Neural cell (in vitro differentiated cells): ENCODE measurements around the gene LFNG. TPM values are rescaled to one million over a fixed set of nuclear protein-coding genes. Genes with fewer than 3 reads are reported as not detected.
A peak's percentile ranks its signal among the peaks of the same experiment; 100 is the strongest.

Experiments
- H2AFZ ChIP-seq: fragments of 200-600, 300-800 bp; sonication (generic), shearing (Covaris generic); 2 replicates; pipeline ENCODE4 v1.6.0; 2014; ENCODE audit warnings: low read depth, mild to moderate bottlenecking, antibody characterized with exemption, low read length, moderate library complexity
- H3F3A ChIP-seq: fragments of 200-600 bp; shearing (Covaris generic); 2 replicates; pipeline ENCODE4 v1.6.1; 2016; ENCODE audit warnings: mild to moderate bottlenecking, moderate library complexity, mixed read lengths, antibody characterized with exemption, low read length; ENCODE audit not compliant: insufficient read depth, poor library complexity, severe bottlenecking
- H3K27ac ChIP-seq: fragments of 200-600, 300-800 bp; sonication (generic), shearing (Covaris generic); 2 replicates; pipeline ENCODE4 v1.5.1; 2014; ENCODE audit warnings: mild to moderate bottlenecking, low read length, moderate library complexity
- H3K27me3 ChIP-seq: fragments of 300-800, 200-600 bp; sonication (generic), shearing (Covaris generic); 2 replicates; pipeline ENCODE4 v1.6.0; 2014; ENCODE audit warnings: mild to moderate bottlenecking, low read depth, low read length, moderate library complexity; ENCODE audit not compliant: insufficient read depth
- H3K36me3 ChIP-seq: fragments of 300-800, 200-600 bp; sonication (generic), shearing (Covaris generic); 2 replicates; pipeline ENCODE4 v1.5.1; 2014; ENCODE audit warnings: mild to moderate bottlenecking, antibody characterized with exemption, low read length, moderate library complexity; ENCODE audit not compliant: insufficient read depth
- H3K4me2 ChIP-seq: fragments of 300-800, 200-600 bp; sonication (generic), shearing (Covaris generic); 2 replicates; pipeline ENCODE4 v1.6.0; 2014; ENCODE audit warnings: mild to moderate bottlenecking, low read length
- H3K4me3 ChIP-seq: fragments of 300-800, 200-600 bp; sonication (generic), shearing (Covaris generic); 2 replicates; pipeline ENCODE4 v1.5.1; 2014; ENCODE audit warnings: mild to moderate bottlenecking, low read length, moderate library complexity
- H3K79me2 ChIP-seq: fragments of 200-600 bp; shearing (Covaris generic); replicated peaks from 2 replicates; pipeline ENCODE4 v1.6.0; 2014; ENCODE audit warnings: mild to moderate bottlenecking, low read length, moderate library complexity; ENCODE audit not compliant: insufficient read depth
- H3K9ac ChIP-seq: fragments of 300-800, 200-600 bp; sonication (generic), shearing (Covaris generic); 2 replicates; pipeline ENCODE4 v1.6.1; 2016; ENCODE audit warnings: mild to moderate bottlenecking, low read length, mixed read lengths
- H3K9me2 ChIP-seq: fragments of 200-600 bp; shearing (Covaris generic); 2 replicates; pipeline ENCODE4 v1.6.1; 2016; ENCODE audit warnings: mild to moderate bottlenecking, low read length, mixed read lengths; ENCODE audit not compliant: insufficient read depth
- H3K9me3 ChIP-seq: fragments of 200-600, 300-800 bp; sonication (generic), shearing (Covaris generic); 2 replicates; pipeline ENCODE4 v1.6.1; 2016; ENCODE audit warnings: mild to moderate bottlenecking, mixed run types, low read length, moderate library complexity, mixed read lengths
- H4K20me1 ChIP-seq: fragments of 200-600 bp; shearing (Covaris generic); 2 replicates; pipeline ENCODE4 v1.6.1; 2016; ENCODE audit warnings: mild to moderate bottlenecking, mixed run types; ENCODE audit not compliant: insufficient read depth
- EZH2 ChIP-seq: fragments of 200-600, 300-800 bp; shearing (Covaris generic), sonication (generic); IDR thresholded peaks from 2 replicates; pipeline ENCODE4 v1.6.1; 2014; ENCODE audit warnings: antibody characterized with exemption, low read length, borderline replicate concordance, mild to moderate bottlenecking; ENCODE audit not compliant: insufficient read depth, poor library complexity, severe bottlenecking
- MXI1 ChIP-seq: fragments of 450-650 bp; conservative IDR thresholded peaks from 2 replicates; pipeline ENCODE4 v1.6.1; 2014; ENCODE audit warnings: antibody characterized with exemption, mild to moderate bottlenecking; ENCODE audit not compliant: poor library complexity, severe bottlenecking
- POLR2AphosphoS5 ChIP-seq: IDR thresholded peaks from 2 replicates; pipeline ENCODE4 v1.6.1; 2012
- RAD21 ChIP-seq: fragments of 450-650 bp; conservative IDR thresholded peaks from 2 replicates; pipeline ENCODE4 v1.6.1; 2014; ENCODE audit warnings: antibody characterized with exemption, mild to moderate bottlenecking, moderate library complexity
- SMC3 ChIP-seq: fragments of 450-650 bp; conservative IDR thresholded peaks from 2 replicates; pipeline ENCODE4 v1.6.1; 2014; ENCODE audit warnings: antibody characterized with exemption, mild to moderate bottlenecking, moderate library complexity; ENCODE audit not compliant: poor library complexity
- TAF1 ChIP-seq: IDR thresholded peaks from 2 replicates; pipeline ENCODE4 v1.6.1; 2012; ENCODE audit warnings: low read depth
- polyA plus RNA-seq: library from polyadenylated mRNA; depleted of rRNA; stranded (reverse); fragments of >200 nt; gene quantifications from 2 replicates; pipeline ENCODE4 v1.2.3, GENCODE V29; 2014
- TF ChIP-seq, protein P1 (sequence below): fragments of 450-650 bp; IDR thresholded peaks from 2 replicates; pipeline ENCODE4 v1.5.1; 2014; ENCODE audit warnings: antibody characterized with exemption, mild to moderate bottlenecking, moderate library complexity; ENCODE audit not compliant: poor library complexity, severe bottlenecking
- TF ChIP-seq, protein P2 (sequence below): IDR thresholded peaks from 2 replicates; pipeline ENCODE4 v1.6.1; 2012; ENCODE audit warnings: borderline replicate concordance

The LFNG gene
- polyA plus RNA-seq, 1 donor from 2014 or later, result 0.30 TPM

DNA sequence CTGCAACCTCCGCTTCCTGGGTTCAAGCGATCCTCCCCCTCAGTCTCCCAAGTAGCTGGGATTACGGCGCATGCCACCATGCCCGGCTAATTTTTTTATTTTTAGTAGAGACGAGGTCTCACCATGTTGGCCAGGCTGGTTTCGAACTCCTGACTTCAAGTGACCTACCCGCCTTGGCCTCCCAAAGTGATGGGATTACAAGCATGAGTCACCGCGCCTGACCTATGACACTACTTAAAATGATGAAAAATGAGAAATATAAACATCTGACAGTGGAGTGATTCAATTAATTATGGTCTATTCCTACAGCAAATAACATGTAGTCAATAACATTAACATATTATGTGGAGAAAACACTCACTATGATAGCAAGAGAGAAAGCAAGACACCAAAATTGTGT is 33.5 kb downstream of the LFNG start:
- Histone ChIP-seq H3K27ac (no peak overlapping the region), H2AFZ (no peak overlapping the region), H3K4me3 (no peak overlapping the region), H4K20me1 (no peaks in the 10 kb centered on the region), H3K9me2 (no peaks in the 10 kb centered on the region), H3F3A (no peaks in the 10 kb centered on the region), H3K4me2 (no peak overlapping the region), H3K9ac (no peak overlapping the region), H3K9me3 (no peaks in the 10 kb centered on the region), H3K27me3 (no peaks in the 10 kb centered on the region), H3K79me2 (no peaks in the 10 kb centered on the region), H3K36me3 (no peaks in the 10 kb centered on the region)
- no peak for TF ChIP-seq TAF1
- TF ChIP-seq MXI1, result no peak
- TF ChIP-seq, protein P1, sequence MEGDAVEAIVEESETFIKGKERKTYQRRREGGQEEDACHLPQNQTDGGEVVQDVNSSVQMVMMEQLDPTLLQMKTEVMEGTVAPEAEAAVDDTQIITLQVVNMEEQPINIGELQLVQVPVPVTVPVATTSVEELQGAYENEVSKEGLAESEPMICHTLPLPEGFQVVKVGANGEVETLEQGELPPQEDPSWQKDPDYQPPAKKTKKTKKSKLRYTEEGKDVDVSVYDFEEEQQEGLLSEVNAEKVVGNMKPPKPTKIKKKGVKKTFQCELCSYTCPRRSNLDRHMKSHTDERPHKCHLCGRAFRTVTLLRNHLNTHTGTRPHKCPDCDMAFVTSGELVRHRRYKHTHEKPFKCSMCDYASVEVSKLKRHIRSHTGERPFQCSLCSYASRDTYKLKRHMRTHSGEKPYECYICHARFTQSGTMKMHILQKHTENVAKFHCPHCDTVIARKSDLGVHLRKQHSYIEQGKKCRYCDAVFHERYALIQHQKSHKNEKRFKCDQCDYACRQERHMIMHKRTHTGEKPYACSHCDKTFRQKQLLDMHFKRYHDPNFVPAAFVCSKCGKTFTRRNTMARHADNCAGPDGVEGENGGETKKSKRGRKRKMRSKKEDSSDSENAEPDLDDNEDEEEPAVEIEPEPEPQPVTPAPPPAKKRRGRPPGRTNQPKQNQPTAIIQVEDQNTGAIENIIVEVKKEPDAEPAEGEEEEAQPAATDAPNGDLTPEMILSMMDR, result no peak
- TF ChIP-seq EZH2, result no peak
- TF ChIP-seq, protein P2, sequence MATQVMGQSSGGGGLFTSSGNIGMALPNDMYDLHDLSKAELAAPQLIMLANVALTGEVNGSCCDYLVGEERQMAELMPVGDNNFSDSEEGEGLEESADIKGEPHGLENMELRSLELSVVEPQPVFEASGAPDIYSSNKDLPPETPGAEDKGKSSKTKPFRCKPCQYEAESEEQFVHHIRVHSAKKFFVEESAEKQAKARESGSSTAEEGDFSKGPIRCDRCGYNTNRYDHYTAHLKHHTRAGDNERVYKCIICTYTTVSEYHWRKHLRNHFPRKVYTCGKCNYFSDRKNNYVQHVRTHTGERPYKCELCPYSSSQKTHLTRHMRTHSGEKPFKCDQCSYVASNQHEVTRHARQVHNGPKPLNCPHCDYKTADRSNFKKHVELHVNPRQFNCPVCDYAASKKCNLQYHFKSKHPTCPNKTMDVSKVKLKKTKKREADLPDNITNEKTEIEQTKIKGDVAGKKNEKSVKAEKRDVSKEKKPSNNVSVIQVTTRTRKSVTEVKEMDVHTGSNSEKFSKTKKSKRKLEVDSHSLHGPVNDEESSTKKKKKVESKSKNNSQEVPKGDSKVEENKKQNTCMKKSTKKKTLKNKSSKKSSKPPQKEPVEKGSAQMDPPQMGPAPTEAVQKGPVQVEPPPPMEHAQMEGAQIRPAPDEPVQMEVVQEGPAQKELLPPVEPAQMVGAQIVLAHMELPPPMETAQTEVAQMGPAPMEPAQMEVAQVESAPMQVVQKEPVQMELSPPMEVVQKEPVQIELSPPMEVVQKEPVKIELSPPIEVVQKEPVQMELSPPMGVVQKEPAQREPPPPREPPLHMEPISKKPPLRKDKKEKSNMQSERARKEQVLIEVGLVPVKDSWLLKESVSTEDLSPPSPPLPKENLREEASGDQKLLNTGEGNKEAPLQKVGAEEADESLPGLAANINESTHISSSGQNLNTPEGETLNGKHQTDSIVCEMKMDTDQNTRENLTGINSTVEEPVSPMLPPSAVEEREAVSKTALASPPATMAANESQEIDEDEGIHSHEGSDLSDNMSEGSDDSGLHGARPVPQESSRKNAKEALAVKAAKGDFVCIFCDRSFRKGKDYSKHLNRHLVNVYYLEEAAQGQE, result no peak
- TF ChIP-seq RAD21, result no peak
- no peak for TF ChIP-seq POLR2AphosphoS5

DNA sequence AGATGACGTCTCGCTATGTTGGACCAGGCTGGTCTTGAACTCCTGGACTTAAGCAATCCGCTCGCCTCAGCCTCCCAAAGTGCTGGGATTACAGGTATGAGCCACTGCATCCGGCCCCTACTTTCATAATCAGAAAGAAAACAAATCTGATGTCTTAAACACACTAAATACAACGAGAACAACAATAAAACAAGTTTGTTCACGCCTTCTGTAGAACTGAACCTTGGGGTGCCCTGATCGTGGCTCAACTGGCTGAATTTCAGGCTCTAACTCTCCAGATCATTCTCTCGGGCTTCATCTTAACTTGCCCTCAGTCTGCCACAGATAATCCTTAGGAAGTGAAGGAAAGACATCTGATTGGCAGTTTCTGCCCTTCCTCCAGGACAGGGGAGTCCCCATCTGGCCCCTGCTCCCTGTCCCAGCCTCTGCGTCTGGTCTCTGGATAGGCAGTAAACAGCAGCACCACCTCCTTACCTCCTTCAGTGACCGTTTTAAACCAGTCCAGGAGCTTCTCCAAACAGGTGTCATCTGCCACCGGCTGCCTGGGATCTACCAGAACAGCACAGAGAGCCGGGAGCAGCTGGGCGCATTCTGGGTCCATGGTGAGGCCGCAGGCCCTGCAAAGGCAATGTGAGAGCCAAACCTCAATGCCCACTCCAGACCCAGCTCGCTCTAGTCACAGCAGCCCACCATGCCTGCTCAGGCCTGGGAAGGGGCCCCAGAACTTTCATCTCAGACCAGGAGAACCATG is 34.4 kb downstream of the LFNG start:
- no peak overlapping the region for H2AFZ ChIP-seq

More for the DNA sequence above, 34.4 kb downstream of the LFNG start:
- H3K79me2 ChIP-seq, result no peaks in the 10 kb centered on the region
- TF ChIP-seq MXI1 (no peak), SMC3 (no peak)
- TF ChIP-seq, protein P2, result no peak
- no peaks in the 10 kb centered on the region for H3K9me2 ChIP-seq
- H3K4me2 ChIP-seq, result peak overlapping the region; percentile 80
- H4K20me1 ChIP-seq, result no peaks in the 10 kb centered on the region
- H3K27me3 ChIP-seq, result no peaks in the 10 kb centered on the region
- H3K4me3 ChIP-seq, result peak overlapping the region; percentile 93
- no peaks in the 10 kb centered on the region for H3K36me3 ChIP-seq
- H3K27ac ChIP-seq, result no peak overlapping the region
- H3K9me3 ChIP-seq, result no peaks in the 10 kb centered on the region
- H3F3A ChIP-seq, result no peaks in the 10 kb centered on the region
- peak overlapping the region; percentile 98 for H3K9ac ChIP-seq
